ENCODE measurements around the gene XPO4.

The XPO4 gene

GRCh38 chr13:20789665-20790064 is 112.9 kb downstream of the XPO4 start:
- TF ChIP-seq CTCF (IDR thresholded peaks at IDR 0.05; ENCODE audit: insufficient read depth, low read length, poor library complexity, severe bottlenecking) (no peak), EZH2phosphoT487 (conservative IDR thresholded peaks at IDR 0.05; ENCODE audit: low read length) (no peak)
- Histone ChIP-seq H3F3A (ENCODE audit: insufficient read depth) (no peaks in the 10 kb centered on the region), H3K36me3 (ENCODE audit: low read length) (peaks cover 13% of the 10 kb centered on the region), H3K79me2 (ENCODE audit: insufficient read depth, low read length) (no peaks in the 10 kb centered on the region), H3K27ac (ENCODE audit: low read depth, low read length) (no peak overlapping the region), H3K4me2 (ENCODE audit: low read depth, low read length, poor library complexity, severe bottlenecking) (no peak overlapping the region), H2AFZ (ENCODE audit: low read depth, low read length, severe bottlenecking) (no peak overlapping the region), H3K9me3 (ENCODE audit: insufficient read depth, low read length) (no peaks in the 10 kb centered on the region), H3K9me2 (replicated peaks; ENCODE audit: insufficient read depth, low read length) (no peaks in the 10 kb centered on the region), H3K4me3 (ENCODE audit: insufficient read depth, low read length, poor library complexity, severe bottlenecking) (no peak overlapping the region), H3K27me3 (ENCODE audit: low read length) (no peaks in the 10 kb centered on the region), H3K9ac (ENCODE audit: low read length) (no peak overlapping the region), H4K20me1 (ENCODE audit: low read depth, low read length) (no peaks in the 10 kb centered on the region)

GRCh38 chr13:20788312-20788711 is 114.2 kb downstream of the XPO4 start:
- H3K79me2 ChIP-seq (ENCODE audit: insufficient read depth, low read length), result no peaks in the 10 kb centered on the region
- H2AFZ ChIP-seq (ENCODE audit: low read depth, low read length, severe bottlenecking), result no peak overlapping the region
- no peaks in the 10 kb centered on the region for H4K20me1 ChIP-seq (ENCODE audit: low read depth, low read length)
- no peaks in the 10 kb centered on the region for H3F3A ChIP-seq (ENCODE audit: insufficient read depth)
- no peak overlapping the region for H3K4me3 ChIP-seq (ENCODE audit: insufficient read depth, low read length, poor library complexity, severe bottlenecking)
- H3K9me3 ChIP-seq (ENCODE audit: insufficient read depth, low read length), result no peaks in the 10 kb centered on the region
- no peak overlapping the region for H3K4me2 ChIP-seq (ENCODE audit: low read depth, low read length, poor library complexity, severe bottlenecking)
- H3K27me3 ChIP-seq (ENCODE audit: low read length), result no peaks in the 10 kb centered on the region
- TF ChIP-seq EZH2phosphoT487 (conservative IDR thresholded peaks at IDR 0.05; ENCODE audit: low read length) (no peak), CTCF (IDR thresholded peaks at IDR 0.05; ENCODE audit: insufficient read depth, low read length, poor library complexity, severe bottlenecking) (no peak)
- H3K9ac ChIP-seq (ENCODE audit: low read length), result no peak overlapping the region
- peaks cover 11% of the 10 kb centered on the region for H3K36me3 ChIP-seq (ENCODE audit: low read length)
- no peaks in the 10 kb centered on the region for H3K9me2 ChIP-seq (replicated peaks; ENCODE audit: insufficient read depth, low read length)
- H3K27ac ChIP-seq (ENCODE audit: low read depth, low read length), result no peak overlapping the region

GRCh38 chr13:20787180-20787579 is 115.4 kb downstream of the XPO4 start:
- Histone ChIP-seq H3F3A (ENCODE audit: insufficient read depth) (no peaks in the 10 kb centered on the region), H3K4me2 (ENCODE audit: low read depth, low read length, poor library complexity, severe bottlenecking) (no peak overlapping the region), H3K27me3 (ENCODE audit: low read length) (no peaks in the 10 kb centered on the region), H3K27ac (ENCODE audit: low read depth, low read length) (no peak overlapping the region), H3K9me3 (ENCODE audit: insufficient read depth, low read length) (no peaks in the 10 kb centered on the region), H3K79me2 (ENCODE audit: insufficient read depth, low read length) (no peaks in the 10 kb centered on the region), H2AFZ (ENCODE audit: low read depth, low read length, severe bottlenecking) (no peak overlapping the region), H3K9ac (ENCODE audit: low read length) (no peak overlapping the region), H3K9me2 (replicated peaks; ENCODE audit: insufficient read depth, low read length) (no peaks in the 10 kb centered on the region), H4K20me1 (ENCODE audit: low read depth, low read length) (no peaks in the 10 kb centered on the region), H3K4me3 (ENCODE audit: insufficient read depth, low read length, poor library complexity, severe bottlenecking) (no peak overlapping the region), H3K36me3 (ENCODE audit: low read length) (peaks cover 14% of the 10 kb centered on the region; the same call in 1 of the 2 replicates)
- no peak for TF ChIP-seq CTCF (IDR thresholded peaks at IDR 0.05; ENCODE audit: insufficient read depth, low read length, poor library complexity, severe bottlenecking)
- no peak for TF ChIP-seq EZH2phosphoT487 (conservative IDR thresholded peaks at IDR 0.05; ENCODE audit: low read length)

All from SU-DHL-6 (cell line).